A549 (cell line): ENCODE results near the gene TTLL11. TPM values are rescaled to one million over a fixed set of nuclear protein-coding genes. Genes with fewer than 3 reads are reported as not detected.

Experiments used
- ATAC-seq, 2 experiments: fragments of 200-7000 bp in 1 of 2; fragments of >200 bp in 1 of 2; cut with Nextera tagmentation in 1 of 2; cut with Tn5 transposase in 1 of 2; 3 replicates each; pipeline versions ENCODE4 v1.8.0 to v1.9.1; 2018 to 2020; ENCODE audit warnings: mild to moderate bottlenecking in 1 of 2, moderate library complexity in 1 of 2
- CTCF ChIA-PET: fragments of 300-600 bp; sonication (Branson Sonifier 250); formaldehyde crosslinking; extraction: SDS; loops from one replicate; lab custom pipeline; 2021; ENCODE audit warnings: antibody characterized with exemption, inconsistent platforms; lab: Yijun Ruan, JAX
- POLR2A ChIA-PET: fragments of 350-600 bp; formaldehyde crosslinking; extraction: SDS; loops from one replicate; lab custom pipeline; 2021; ENCODE audit warnings: antibody characterized with exemption, inconsistent platforms; lab: Yijun Ruan, JAX
- DNase-seq, 2 experiments: peaks; one replicate each; pipeline versions ENCODE4 v3.0.0 to v3.0.0-alpha.2; 2011 to 2016; ENCODE audit warnings: low read depth in 1 of 2, low spot score in 1 of 2
- FAIRE-seq: peaks from 2 replicates; lab custom pipeline; 2011; peaks lifted over from hg19 to GRCh38; lab: Jason Lieb, UNC
- H3K27ac ChIP-seq, 2 experiments: fragments of >200 bp; sonication (Bioruptor Twin); formaldehyde crosslinking; 3 replicates each; pipeline ENCODE4 v1.5.1; 2016 to 2017
- H3K4me1 ChIP-seq: fragments of >200 bp; sonication (Bioruptor Twin); formaldehyde crosslinking; 3 replicates; pipeline ENCODE4 v1.6.1; 2016
- H3K4me2 ChIP-seq: fragments of >200 bp; sonication (Bioruptor Twin); formaldehyde crosslinking; 3 replicates; pipeline ENCODE4 v1.6.1; 2016
- H3K4me3 ChIP-seq: fragments of >200 bp; sonication (Bioruptor Twin); formaldehyde crosslinking; 3 replicates; pipeline ENCODE4 v1.5.1; 2016
- H3K9me3 ChIP-seq: fragments of >200 bp; sonication (Bioruptor Twin); formaldehyde crosslinking; 3 replicates; pipeline ENCODE4 v1.6.1; 2016
- BHLHE40 ChIP-seq: IDR thresholded peaks from 2 replicates; pipeline ENCODE4 v1.6.1; 2012; ENCODE audit warnings: low read depth, low read length, inconsistent platforms
- E2F6 ChIP-seq: IDR thresholded peaks from 2 replicates; pipeline ENCODE4 v1.6.1; 2012; ENCODE audit warnings: low read depth, borderline replicate concordance
- ELK1 ChIP-seq: fragments of 150-350 bp; IDR thresholded peaks from 2 replicates; pipeline ENCODE4 v1.6.1; 2014; ENCODE audit warnings: low read depth, mild to moderate bottlenecking, low read length
- FOSL2 ChIP-seq, 2 experiments: fragments of 450-650 bp in 1 of 2; fragments of >200 bp in 1 of 2; sonication (Bioruptor Twin) in 1 of 2; formaldehyde crosslinking; IDR thresholded peaks; 2 replicates each; pipeline versions ENCODE4 v1.5.0 to v1.6.1; 2016 to 2020; ENCODE audit warnings: mild to moderate bottlenecking in 1 of 2, moderate library complexity in 1 of 2
- HDAC2 ChIP-seq: fragments of 200-600 bp; sonication (generic); IDR thresholded peaks from 2 replicates; pipeline ENCODE4 v1.6.1; 2016
- JUNB ChIP-seq: fragments of >200 bp; sonication (Bioruptor Twin); formaldehyde crosslinking; IDR thresholded peaks from 2 replicates; pipeline ENCODE4 v1.6.1; 2016
- KDM1A ChIP-seq: fragments of 200-600 bp; sonication (generic); IDR thresholded peaks from 2 replicates; pipeline ENCODE4 v1.6.1; 2016; ENCODE audit warnings: low read depth, mild to moderate bottlenecking
- KDM5A ChIP-seq: fragments of 200-600 bp; sonication (generic); IDR thresholded peaks from 2 replicates; pipeline ENCODE4 v1.6.1; 2016; ENCODE audit warnings: antibody characterized with exemption, mild to moderate bottlenecking
- MAZ ChIP-seq: fragments of 150-350 bp; IDR thresholded peaks from 2 replicates; pipeline ENCODE4 v1.6.1; 2014; ENCODE audit warnings: antibody characterized with exemption, low read depth, low read length, borderline replicate concordance
- NPAS2 ChIP-seq: fragments of 250-450 bp; sonication (Bioruptor Pico); IDR thresholded peaks from 2 replicates; pipeline ENCODE4 v1.8.0; 2022; ENCODE audit warnings: mild to moderate bottlenecking, moderate library complexity, borderline replicate concordance
- PHF8 ChIP-seq: fragments of 200-600 bp; sonication (generic); IDR thresholded peaks from 2 replicates; pipeline ENCODE4 v1.6.1; 2016; ENCODE audit warnings: low read depth, mild to moderate bottlenecking, antibody characterized with exemption, moderate library complexity, borderline replicate concordance
- POLR2A ChIP-seq: IDR thresholded peaks from 2 replicates; pipeline ENCODE4 v1.6.1; 2012; ENCODE audit warnings: mild to moderate bottlenecking, low read length
- POLR2AphosphoS2 ChIP-seq: conservative IDR thresholded peaks from 2 replicates; pipeline ENCODE4 v1.6.1; 2012; ENCODE audit warnings: low read length, improper control_type of control experiment, inconsistent platforms
- RARB ChIP-seq: fragments of 250-450 bp; sonication (Bioruptor Pico); IDR thresholded peaks from 2 replicates; pipeline ENCODE4 v1.8.0; 2021; ENCODE audit warnings: mild to moderate bottlenecking, moderate library complexity
- TFCP2L1 ChIP-seq: fragments of 250-450 bp; sonication (Bioruptor Pico); IDR thresholded peaks from 2 replicates; pipeline ENCODE4 v1.5.0; 2021; ENCODE audit warnings: mild to moderate bottlenecking
- TP53 ChIP-seq: fragments of 250-450 bp; sonication (Bioruptor Pico); IDR thresholded peaks from 2 replicates; pipeline ENCODE4 v1.5.0; 2021; ENCODE audit warnings: mild to moderate bottlenecking, moderate library complexity
- WGBS: methylation state at CpG from one replicate; pipeline ENCODE4 v1.1.6; 2017; ENCODE audit errors: missing lambda C conversion rate; 5-methylcytosine and 5-hydroxymethylcytosine counted together
- polyA plus RNA-seq, 4 experiments: library from polyadenylated mRNA; depleted of rRNA in 3 of 4; stranded (reverse); fragments of >200 nt; fragmentation: RNase III in 1 of 4; extraction: RNeasy Plus Mini Kit Qiagen cat#74134 plus additional on column Dnase treatment in 1 of 4; gene quantifications; 2 replicates in 3 of 4; 3 replicates in 1 of 4; pipeline ENCODE4 v1.2.3, GENCODE V29; 2011 to 2017
- TF ChIP-seq, protein P1 (sequence below): fragments of 450-650 bp; IDR thresholded peaks from 2 replicates; pipeline ENCODE4 v1.6.1; 2014; ENCODE audit warnings: antibody characterized with exemption
- TF ChIP-seq, protein P2 (sequence below): fragments of 250-450 bp; sonication (Bioruptor Pico); IDR thresholded peaks from 2 replicates; pipeline ENCODE4 v1.5.0; 2020; ENCODE audit warnings: low read depth, mild to moderate bottlenecking, moderate library complexity

The TTLL11 gene
- polyA plus RNA-seq, 2 of the 4 experiments (the other 2 are of a cell fraction), result 1.8 to 2.6 TPM

DNA sequence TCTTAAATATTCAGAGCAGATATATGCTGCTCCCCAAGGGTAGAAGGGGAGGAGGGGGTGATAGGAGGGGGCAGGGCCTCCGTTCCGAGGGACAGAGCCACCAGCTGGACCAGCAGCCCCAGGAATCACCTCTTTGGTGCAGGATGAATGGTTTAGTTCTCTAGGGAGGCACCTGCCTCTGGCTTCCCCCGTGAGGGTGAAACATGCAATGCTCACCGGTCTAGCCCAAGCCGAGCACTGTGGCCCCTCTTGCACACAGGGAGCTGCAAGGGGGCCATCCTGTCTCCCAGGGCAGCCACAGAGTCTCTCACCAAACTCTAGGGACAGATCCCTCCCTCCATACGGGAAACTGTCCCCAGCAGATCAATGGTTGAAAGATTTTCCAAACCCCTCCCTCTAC lies 278.0 kb downstream of the TTLL11 start:
- ATAC-seq (no peak), DNase-seq (no peak), FAIRE-seq (no peak)
- POLR2A ChIA-PET, result no interaction called here
- WGBS, result 70% methylated on average over 6 of the region's 6 CpGs
- Histone ChIP-seq H3K4me3 (no peak overlapping the region), H3K9me3 (no peaks in the 10 kb centered on the region), H3K4me1 (no peaks in the 10 kb centered on the region), H3K27ac (no peak overlapping the region), H3K4me2 (no peak overlapping the region)
- TF ChIP-seq, protein P1, sequence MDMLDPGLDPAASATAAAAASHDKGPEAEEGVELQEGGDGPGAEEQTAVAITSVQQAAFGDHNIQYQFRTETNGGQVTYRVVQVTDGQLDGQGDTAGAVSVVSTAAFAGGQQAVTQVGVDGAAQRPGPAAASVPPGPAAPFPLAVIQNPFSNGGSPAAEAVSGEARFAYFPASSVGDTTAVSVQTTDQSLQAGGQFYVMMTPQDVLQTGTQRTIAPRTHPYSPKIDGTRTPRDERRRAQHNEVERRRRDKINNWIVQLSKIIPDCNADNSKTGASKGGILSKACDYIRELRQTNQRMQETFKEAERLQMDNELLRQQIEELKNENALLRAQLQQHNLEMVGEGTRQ, result no peak
- TF ChIP-seq, protein P2, sequence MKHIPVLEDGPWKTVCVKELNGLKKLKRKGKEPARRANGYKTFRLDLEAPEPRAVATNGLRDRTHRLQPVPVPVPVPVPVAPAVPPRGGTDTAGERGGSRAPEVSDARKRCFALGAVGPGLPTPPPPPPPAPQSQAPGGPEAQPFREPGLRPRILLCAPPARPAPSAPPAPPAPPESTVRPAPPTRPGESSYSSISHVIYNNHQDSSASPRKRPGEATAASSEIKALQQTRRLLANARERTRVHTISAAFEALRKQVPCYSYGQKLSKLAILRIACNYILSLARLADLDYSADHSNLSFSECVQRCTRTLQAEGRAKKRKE (CRISPR knock-in tag), result no peak
- TF ChIP-seq POLR2AphosphoS2 (no peak), FOSL2 (IDR thresholded peaks at IDR 0.05) (no peak), FOSL2 (CRISPR knock-in tag; IDR thresholded peaks at IDR 0.05) (no peak), MAZ (no peak), KDM1A (no peak), POLR2A (no peak)
- CTCF ChIA-PET, result interaction anchor here (1.1 kb wide), 1 partner anchor 128 kb away, joined by 3 read pairs; no protein-coding TSS in a partner anchor

DNA sequence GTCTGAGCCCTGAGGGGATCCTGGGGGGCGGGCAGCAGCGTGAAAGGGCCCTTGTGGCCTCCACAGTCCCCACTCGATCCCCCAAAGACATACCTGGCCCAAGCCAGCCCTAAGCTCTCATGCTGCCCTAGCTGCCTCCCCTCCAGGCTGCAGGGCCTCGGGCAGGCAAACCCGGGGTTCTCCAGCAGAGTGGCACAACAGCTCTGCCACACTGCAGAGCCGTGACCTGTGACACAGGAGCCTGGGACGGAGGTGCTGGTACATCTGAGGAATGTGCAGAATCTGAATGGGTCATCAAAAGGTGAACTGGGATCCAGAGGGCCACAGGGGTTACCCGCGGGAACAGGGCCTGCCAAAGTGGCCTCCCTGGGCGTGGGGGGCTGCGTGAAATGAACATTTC lies 278.5 kb downstream of the TTLL11 start:
- DNase-seq (no peak), FAIRE-seq (no peak), ATAC-seq (no peak)
- ChIA-PET CTCF (interaction anchor here (1.1 kb wide), 1 partner anchor 127 kb away, joined by 3 read pairs; no protein-coding TSS in a partner anchor), POLR2A (no interaction called here)
- Histone ChIP-seq H3K4me1 (no peaks in the 10 kb centered on the region), H3K27ac (no peak overlapping the region), H3K9me3 (no peaks in the 10 kb centered on the region), H3K4me3 (no peak overlapping the region), H3K4me2 (no peak overlapping the region)
- TF ChIP-seq KDM5A, result no peak
- no peak for TF ChIP-seq TFCP2L1
- TF ChIP-seq JUNB, result no peak
- TF ChIP-seq, protein P2 (CRISPR knock-in tag), result no peak
- 55% methylated on average over 10 of the region's 11 CpGs for WGBS

- FAIRE-seq, result no peak
- Histone ChIP-seq H3K4me3 (no peak overlapping the region), H3K9me3 (no peaks in the 10 kb centered on the region), H3K4me2 (no peak overlapping the region), H3K4me1 (no peaks in the 10 kb centered on the region), H3K27ac (no peak overlapping the region)
- ATAC-seq, result no peak
- WGBS, result 64% methylated on average over 13 of the region's 13 CpGs
- ChIA-PET CTCF (interaction anchor here (1.1 to 3.5 kb wide), 2 partner anchors 10 to 127 kb away, joined by 3 to 13 read pairs; no protein-coding TSS in a partner anchor), POLR2A (interaction anchor here (0.6 kb wide), 1 partner anchor 1190 kb away, joined by 3 read pairs; no protein-coding TSS in a partner anchor)
- no peak for DNase-seq
- TF ChIP-seq POLR2A (no peak), RARB (no peak), JUNB (no peak), ELK1 (no peak), NPAS2 (CRISPR knock-in tag) (no peak), HDAC2 (no peak), BHLHE40 (no peak), E2F6 (no peak), PHF8 (no peak), TP53 (no peak), KDM1A (no peak)
- TF ChIP-seq, protein P2 (CRISPR knock-in tag), result no peak
Observed at GRCh38 chr9:121813519-121814210, 279.4 kb downstream of the TTLL11 start.
